DMS53 treated with DMSO at 0.1 percent for 48 hours (cell line): ENCODE results near the gene PPM1H.
"Not testable (repeated sequence)": the region's sequence is repeated elsewhere in the genome, so short reads cannot be mapped to it uniquely, and the experiment has no call there.

Experiments used
- DNase-seq: peaks from one replicate; lab custom pipeline; 2025; ENCODE audit not compliant: unreplicated experiment; lab: John Stamatoyannopoulos, UW

The PPM1H gene

GRCh38 chr12:62947364-62947763 lies 12.4 kb upstream of the PPM1H start:
- DNase-seq = no peak

GRCh38 chr12:62943779-62944395 lies 8.9 kb upstream of the PPM1H start:
- no peak for DNase-seq

GRCh38 chr12:62942316-62942715 lies 7.4 kb upstream of the PPM1H start:
- not testable (repeated sequence) for DNase-seq

- DNase-seq = peak; percentile 50
Observed at GRCh38 chr12:62934239-62934798, 631 bp downstream of the PPM1H start.

- DNase-seq = peak; percentile 54
Observed at GRCh38 chr12:62933602-62934238, 1.2 kb downstream of the PPM1H start.

GRCh38 chr12:62933220-62933601 lies 1.7 kb downstream of the PPM1H start:
- DNase-seq = peak; percentile 54

- DNase-seq = no peak
Observed at GRCh38 chr12:62931477-62931876, 3.5 kb downstream of the PPM1H start.

- no peak for DNase-seq
Observed at GRCh38 chr12:62930546-62931425, 4.2 kb downstream of the PPM1H start.

- no peak for DNase-seq
Observed at GRCh38 chr12:62928632-62929031, 6.3 kb downstream of the PPM1H start.

- DNase-seq = no peak
Observed at GRCh38 chr12:62925680-62926079, 9.3 kb downstream of the PPM1H start.

GRCh38 chr12:62924084-62924483 lies 10.9 kb downstream of the PPM1H start:
- DNase-seq = no peak

GRCh38 chr12:62922539-62922938 lies 12.4 kb downstream of the PPM1H start:
- no peak for DNase-seq

GRCh38 chr12:62919838-62920237 lies 15.1 kb downstream of the PPM1H start:
- peak; percentile 96 for DNase-seq

- no peak for DNase-seq
Observed at GRCh38 chr12:62917926-62918325, 17.0 kb downstream of the PPM1H start.

- DNase-seq = no peak
Observed at GRCh38 chr12:62916632-62917425, 18.1 kb downstream of the PPM1H start.

- no peak for DNase-seq
Observed at GRCh38 chr12:62915204-62915529, 19.8 kb downstream of the PPM1H start.

- no peak for DNase-seq
Observed at GRCh38 chr12:62914443-62915203, 20.3 kb downstream of the PPM1H start.

GRCh38 chr12:62913380-62913779 lies 21.6 kb downstream of the PPM1H start:
- no peak for DNase-seq

- no peak for DNase-seq
Observed at GRCh38 chr12:62912644-62913043, 22.3 kb downstream of the PPM1H start.

- no peak for DNase-seq
Observed at GRCh38 chr12:62911286-62911685, 23.7 kb downstream of the PPM1H start.
